HL-60/S4 (cell line): ENCODE results near the gene ARPC2.

Experiments used
- in situ Hi-C: fragments of 300-500 bp; cut with MboI; formaldehyde crosslinking; loops from 2 replicates; pipeline ENCODE4 v1.14.3; 2022; ENCODE audit warnings: low sequenced_read_pairs

The ARPC2 gene

GRCh38 chr2:218284106-218284811, 67.3 kb downstream of the ARPC2 start:
- in situ Hi-C loops: loop anchor here (25.0 kb wide), 1 partner anchor 378 kb away; the partner anchor contains the start of genes BCS1L, RNF25, STK36 and ZNF142

GRCh38 chr2:218285604-218286003, 68.6 kb downstream of the ARPC2 start:
- in situ Hi-C loops: loop anchor here (25.0 kb wide), 1 partner anchor 377 kb away; the partner anchor contains the start of genes BCS1L, RNF25, STK36 and ZNF142

GRCh38 chr2:218286570-218287459, 69.8 kb downstream of the ARPC2 start:
- in situ Hi-C loops: loop anchor here (25.0 kb wide), 1 partner anchor 375 kb away; the partner anchor contains the start of genes BCS1L, RNF25, STK36 and ZNF142

- in situ Hi-C loops: loop anchor here (25.0 kb wide), 1 partner anchor 373 kb away; the partner anchor contains the start of genes BCS1L, RNF25, STK36 and ZNF142
These were observed 72.8 kb downstream of the ARPC2 start for GRCh38 chr2:218289639-218290315.

GRCh38 chr2:218290316-218291261, 73.6 kb downstream of the ARPC2 start:
- in situ Hi-C loops: loop anchor here (25.0 kb wide), 1 partner anchor 372 kb away; the partner anchor contains the start of genes BCS1L, RNF25, STK36 and ZNF142

- in situ Hi-C loops: loop anchor here (25.0 kb wide), 1 partner anchor 371 kb away; the partner anchor contains the start of genes BCS1L, RNF25, STK36 and ZNF142
These were observed 74.5 kb downstream of the ARPC2 start for GRCh38 chr2:218291318-218292047.

GRCh38 chr2:218292048-218293014, 75.3 kb downstream of the ARPC2 start, which contains the start of gene TMBIM1:
TSS of gene TMBIM1 (minus strand) at chr2:218292503. CDS start at chr2:218282141, 10,362 bp downstream.
- in situ Hi-C loops: loop anchor here (25.0 kb wide), 1 partner anchor 370 kb away; the partner anchor contains the start of genes BCS1L, RNF25, STK36 and ZNF142

- in situ Hi-C loops: loop anchor here (25.0 kb wide), 1 partner anchor 368 kb away; the partner anchor contains the start of genes BCS1L, RNF25, STK36 and ZNF142
These were observed 76.9 kb downstream of the ARPC2 start for GRCh38 chr2:218293715-218294429.

GRCh38 chr2:218294430-218295022, 77.5 kb downstream of the ARPC2 start:
- in situ Hi-C loops: loop anchor here (25.0 kb wide), 1 partner anchor 368 kb away; the partner anchor contains the start of genes BCS1L, RNF25, STK36 and ZNF142

GRCh38 chr2:218295029-218295428, 78.0 kb downstream of the ARPC2 start:
- in situ Hi-C loops: loop anchor here (25.0 kb wide), 1 partner anchor 367 kb away; the partner anchor contains the start of genes BCS1L, RNF25, STK36 and ZNF142

GRCh38 chr2:218296200-218296599, 79.2 kb downstream of the ARPC2 start:
- in situ Hi-C loops: loop anchor here (25.0 kb wide), 1 partner anchor 366 kb away; the partner anchor contains the start of genes BCS1L, RNF25, STK36 and ZNF142

GRCh38 chr2:218296847-218297246, 79.9 kb downstream of the ARPC2 start:
- in situ Hi-C loops: loop anchor here (25.0 kb wide), 1 partner anchor 365 kb away; the partner anchor contains the start of genes BCS1L, RNF25, STK36 and ZNF142

- in situ Hi-C loops: loop anchor here (25.0 kb wide), 1 partner anchor 364 kb away; the partner anchor contains the start of genes BCS1L, RNF25, STK36 and ZNF142
These were observed 81.4 kb downstream of the ARPC2 start for GRCh38 chr2:218298314-218298875.

- in situ Hi-C loops: loop anchor here (5.0 kb wide), 1 partner anchor 57 kb away; the partner anchor contains the start of gene CATIP
These were observed 83.2 kb downstream of the ARPC2 start for GRCh38 chr2:218300141-218300540.

- in situ Hi-C loops: loop anchor here (5.0 kb wide), 1 partner anchor 56 kb away; the partner anchor contains the start of gene CATIP
These were observed 84.3 kb downstream of the ARPC2 start for GRCh38 chr2:218301176-218301819.
